H1 (cell line): Measurements from ENCODE around the gene RTP2. TPM values are rescaled to one million over a fixed set of nuclear protein-coding genes. Genes with fewer than 3 reads are reported as not detected.

ENCODE experiments used
- CTCF ChIA-PET: fragments of 300-600 bp; sonication (Branson Sonifier 250); formaldehyde crosslinking; loops from one replicate; lab custom pipeline; 2021; ENCODE audit not compliant: partially characterized antibody; lab: Charles Lee
- POLR2A ChIA-PET: fragments of 300-600 bp; sonication (Branson Sonifier 250); formaldehyde crosslinking; loops from one replicate; lab custom pipeline; 2021; ENCODE audit warnings: inconsistent platforms; ENCODE audit not compliant: partially characterized antibody; lab: Charles Lee
- DNase-seq, 2 experiments: peaks; one replicate each; pipeline versions ENCODE4 v3.0.0 to v3.0.0-alpha.2; 2010 to 2022; ENCODE audit warnings: low spot score in 2 of 2, low read depth in 1 of 2, mixed read lengths in 1 of 2
- FAIRE-seq: peaks from 2 replicates; lab custom pipeline; 2011; peaks lifted over from hg19 to GRCh38; lab: Jason Lieb, UNC
- H2AFZ ChIP-seq: 2 replicates; pipeline ENCODE4 v1.8.1; 2012; ENCODE audit warnings: low read length, inconsistent platforms
- H2AK5ac ChIP-seq: 2 replicates; pipeline ENCODE4 v1.6.1; 2013; ENCODE audit warnings: low read depth, low read length
- H2BK120ac ChIP-seq: replicated peaks from 2 replicates; pipeline ENCODE3; 2013; ENCODE audit warnings: low read depth, low read length, inconsistent platforms
- H2BK12ac ChIP-seq: 2 replicates; pipeline ENCODE4 v1.6.1; 2013; ENCODE audit warnings: low read depth, low read length
- H2BK15ac ChIP-seq: 2 replicates; pipeline ENCODE4 v1.6.1; 2013; ENCODE audit warnings: low read length
- H2BK20ac ChIP-seq: 2 replicates; pipeline ENCODE4 v1.6.1; 2013; ENCODE audit warnings: low read length
- H2BK5ac ChIP-seq: 2 replicates; pipeline ENCODE4 v1.6.1; 2013; ENCODE audit warnings: low read depth, low read length
- H3K14ac ChIP-seq: 2 replicates; pipeline ENCODE4 v1.6.1; 2013; ENCODE audit warnings: inconsistent platforms; ENCODE audit not compliant: insufficient read length
- H3K18ac ChIP-seq: 2 replicates; pipeline ENCODE4 v1.6.1; 2013; ENCODE audit warnings: low read length; ENCODE audit errors: extremely low read depth
- H3K23ac ChIP-seq: 2 replicates; pipeline ENCODE4 v1.6.1; 2013; ENCODE audit warnings: inconsistent platforms; ENCODE audit not compliant: insufficient read length
- H3K23me2 ChIP-seq: 2 replicates; pipeline ENCODE4 v1.6.1; 2013; ENCODE audit warnings: low read depth, low read length
- H3K27ac ChIP-seq: 2 replicates; pipeline ENCODE4 v1.6.1; 2011; ENCODE audit warnings: low read depth, low read length, inconsistent platforms
- H3K27me3 ChIP-seq, 4 experiments: replicated peaks in 1 of 4; 1 replicate in 1 of 4; 2 replicates in 3 of 4; pipeline versions ENCODE4 v1.6.1 to v1.8.1; 2011 to 2013; ENCODE audit warnings: low read length in 3 of 4, mild to moderate bottlenecking in 3 of 4, inconsistent platforms in 2 of 4, mixed read lengths in 2 of 4, moderate library complexity in 1 of 4; ENCODE audit not compliant: control insufficient read depth in 3 of 4, insufficient read depth in 3 of 4; ENCODE audit errors: extremely low read depth in 1 of 4
- H3K36me3 ChIP-seq, 4 experiments: 2 replicates each; pipeline versions ENCODE4 v1.6.1 to v1.8.1; 2011 to 2013; ENCODE audit warnings: mild to moderate bottlenecking in 4 of 4, low read length in 3 of 4, moderate library complexity in 2 of 4, control low read depth in 1 of 4, inconsistent platforms in 1 of 4; ENCODE audit not compliant: insufficient read depth in 4 of 4, control insufficient read depth in 2 of 4
- H3K4ac ChIP-seq: replicated peaks from 2 replicates; pipeline ENCODE3; 2013; ENCODE audit warnings: low read length, low read depth, mixed read lengths, inconsistent platforms; ENCODE audit not compliant: insufficient read length
- H3K4me1 ChIP-seq, 4 experiments: replicated peaks in 1 of 4; 1 replicate in 1 of 4; 2 replicates in 3 of 4; pipeline versions ENCODE4 v1.6.1 to v1.8.1; 2011 to 2013; ENCODE audit warnings: low read length in 3 of 4, inconsistent platforms in 2 of 4, mixed read lengths in 1 of 4; ENCODE audit not compliant: insufficient read depth in 4 of 4, control insufficient read depth in 3 of 4
- H3K4me2 ChIP-seq, 2 experiments: 2 replicates each; pipeline versions ENCODE4 v1.6.1 to v1.8.1; 2011 to 2013; ENCODE audit warnings: low read depth in 2 of 2, low read length in 2 of 2, control low read depth in 1 of 2, inconsistent platforms in 1 of 2, mild to moderate bottlenecking in 1 of 2; ENCODE audit not compliant: insufficient read depth in 1 of 2
- H3K4me3 ChIP-seq, 4 experiments: fragments of 200-600, 300-600 bp in 1 of 4; sonication (generic), shearing (Covaris generic), sonication (Bioruptor Twin) in 1 of 4; 2 replicates each; pipeline versions ENCODE4 v1.5.1 to v1.8.1; 2011 to 2016; ENCODE audit warnings: low read length in 4 of 4, low read depth in 3 of 4, control low read depth in 2 of 4, inconsistent platforms in 2 of 4, mild to moderate bottlenecking in 2 of 4, mixed read lengths in 1 of 4, moderate library complexity in 1 of 4; ENCODE audit not compliant: insufficient read depth in 2 of 4; ENCODE audit errors: extremely low read depth in 1 of 4
- H3K56ac ChIP-seq: replicated peaks from 2 replicates; pipeline ENCODE3; 2013; ENCODE audit warnings: low read depth, mild to moderate bottlenecking, mixed read lengths, low read length, inconsistent platforms; ENCODE audit not compliant: insufficient read length
- H3K79me1 ChIP-seq: 2 replicates; pipeline ENCODE4 v1.6.1; 2013; ENCODE audit warnings: low read depth, low read length, control low read depth
- H3K79me2 ChIP-seq, 2 experiments: 2 replicates each; pipeline versions ENCODE4 v1.6.1 to v1.8.1; 2012 to 2013; ENCODE audit warnings: low read length in 2 of 2, mild to moderate bottlenecking in 2 of 2, inconsistent platforms in 1 of 2; ENCODE audit not compliant: insufficient read depth in 2 of 2, control insufficient read depth in 1 of 2
- H3K9ac ChIP-seq, 4 experiments: replicated peaks in 1 of 4; 1 replicate in 1 of 4; 2 replicates in 3 of 4; pipeline versions ENCODE4 v1.6.1 to v1.8.1; 2011 to 2013; ENCODE audit warnings: low read depth in 3 of 4, low read length in 3 of 4, control low read depth in 2 of 4, mild to moderate bottlenecking in 2 of 4, moderate library complexity in 2 of 4, inconsistent platforms in 1 of 4; ENCODE audit errors: extremely low read depth in 1 of 4
- H3K9me3 ChIP-seq, 2 experiments: 2 replicates each; pipeline versions ENCODE4 v1.6.1 to v1.8.1; 2012 to 2013; ENCODE audit warnings: mild to moderate bottlenecking in 2 of 2, moderate library complexity in 2 of 2, control low read depth in 1 of 2, inconsistent platforms in 1 of 2, low read depth in 1 of 2, low read length in 1 of 2, mixed read lengths in 1 of 2; ENCODE audit not compliant: insufficient read depth in 2 of 2
- H4K20me1 ChIP-seq, 2 experiments: replicated peaks in 1 of 2; 2 replicates each; pipeline versions ENCODE3 to v1.8.1; 2011 to 2013; ENCODE audit warnings: inconsistent platforms in 2 of 2, low read length in 2 of 2, mild to moderate bottlenecking in 1 of 2; ENCODE audit not compliant: insufficient read depth in 2 of 2, control insufficient read depth in 1 of 2
- H4K5ac ChIP-seq: 2 replicates; pipeline ENCODE4 v1.6.1; 2013; ENCODE audit warnings: low read length, low read depth, mixed read lengths, inconsistent platforms; ENCODE audit not compliant: insufficient read length
- H4K8ac ChIP-seq: 2 replicates; pipeline ENCODE4 v1.8.0; 2013; ENCODE audit warnings: mild to moderate bottlenecking, moderate library complexity, low read length, inconsistent platforms; ENCODE audit not compliant: insufficient read depth; ENCODE audit errors: extremely low read depth
- H4K91ac ChIP-seq: replicated peaks from 2 replicates; pipeline ENCODE3; 2013; ENCODE audit warnings: low read length, mixed read lengths, inconsistent platforms; ENCODE audit not compliant: insufficient read length
- BRCA1 ChIP-seq: IDR thresholded peaks from 2 replicates; pipeline ENCODE4 v1.6.1; 2012; ENCODE audit warnings: low read depth, low read length, improper control_type of control experiment
- CHD1 ChIP-seq: IDR thresholded peaks from 2 replicates; pipeline ENCODE4 v1.6.1; 2012; ENCODE audit warnings: low read depth, low read length, improper control_type of control experiment
- HDAC2 ChIP-seq, 2 experiments: fragments of 300-600 bp in 1 of 2; sonication (generic) in 1 of 2; IDR thresholded peaks; 2 replicates each; pipeline ENCODE4 v1.6.1; 2011 to 2012; ENCODE audit warnings: low read depth in 2 of 2, low read length in 2 of 2, mild to moderate bottlenecking in 2 of 2, moderate library complexity in 2 of 2, borderline replicate concordance in 1 of 2, inconsistent platforms in 1 of 2
- JUN ChIP-seq: IDR thresholded peaks from 2 replicates; pipeline ENCODE4 v1.6.1; 2011; ENCODE audit warnings: low read depth, mild to moderate bottlenecking, improper control_type of control experiment, low read length
- JUND ChIP-seq: IDR thresholded peaks from 2 replicates; pipeline ENCODE4 v1.6.1; 2011; ENCODE audit warnings: mild to moderate bottlenecking, improper control_type of control experiment, low read length
- KDM1A ChIP-seq: fragments of 200-600, 300-600 bp; sonication (generic); IDR thresholded peaks from 2 replicates; pipeline ENCODE4 v1.7.1; 2016; ENCODE audit warnings: mild to moderate bottlenecking, low read length, borderline replicate concordance
- SAP30 ChIP-seq: fragments of 300-600 bp; sonication (generic); IDR thresholded peaks from 2 replicates; pipeline ENCODE4 v1.7.1; 2012; ENCODE audit warnings: low read length, moderate library complexity, mild to moderate bottlenecking, inconsistent platforms; ENCODE audit not compliant: insufficient read depth, insufficient replicate concordance
- SP2 ChIP-seq: IDR thresholded peaks from 2 replicates; pipeline ENCODE4 v1.6.1; 2012; ENCODE audit warnings: mild to moderate bottlenecking, low read length, inconsistent platforms
- SRF ChIP-seq: IDR thresholded peaks from 2 replicates; pipeline ENCODE4 v1.6.1; 2011; ENCODE audit warnings: mild to moderate bottlenecking, low read depth, low read length, moderate library complexity
- SUZ12 ChIP-seq: fragments of 200-600 bp; sonication (generic); IDR thresholded peaks from 2 replicates; pipeline ENCODE4 v1.6.1; 2012; ENCODE audit warnings: mild to moderate bottlenecking, inconsistent platforms, low read length, moderate library complexity, mixed read lengths
- USF2 ChIP-seq: IDR thresholded peaks from 2 replicates; pipeline ENCODE4 v1.6.1; 2011; ENCODE audit warnings: low read length, improper control_type of control experiment
- WGBS, 2 experiments: shearing (Covaris generic) in 1 of 2; methylation state at CpG; one replicate each; pipeline versions ENCODE4 v1.1.6 to v1.1.7; 2013 to 2015; ENCODE audit warnings: low lambda C conversion rate in 2 of 2, mixed read lengths in 2 of 2, inconsistent platforms in 1 of 2, low coverage in 1 of 2, missing lambda C conversion rate in 1 of 2; ENCODE audit not compliant: insufficient replicate concordance in 2 of 2, insufficient coverage in 1 of 2, insufficient read length in 1 of 2; ENCODE audit errors: extremely low coverage in 1 of 2, missing lambda C conversion rate in 1 of 2; 5-methylcytosine and 5-hydroxymethylcytosine counted together
- polyA plus RNA-seq, 7 experiments: library from polyadenylated mRNA; depleted of rRNA in 3 of 7; stranded (reverse) in 5 of 7; unstranded in 2 of 7; fragments of >200 nt in 5 of 7; fragments of 200-250 nt in 2 of 7; gene quantifications; 1 replicate in 5 of 7; 2 replicates in 1 of 7; 4 replicates in 1 of 7; pipeline versions ENCODE4 v1.2.1 to v1.2.3, GENCODE V29; 2011 to 2013; ENCODE audit warnings: missing spikeins in 2 of 7, mixed read lengths in 2 of 7
- total RNA-seq: library from RNA; stranded (reverse); fragmentation: NEBNext Ultra II Directional; extraction: Animal tissue kit (Norgen Biotek cat#: 25700); gene quantifications from 2 replicates; pipeline ENCODE4 v1.2.1, GENCODE V29; 2021

RTP2 gene
- total and polyA plus RNA-seq, 2 of the 8 experiments (the other 6 are each of a cell fraction or from before 2014, with no cell fraction given): not detected

DNA sequence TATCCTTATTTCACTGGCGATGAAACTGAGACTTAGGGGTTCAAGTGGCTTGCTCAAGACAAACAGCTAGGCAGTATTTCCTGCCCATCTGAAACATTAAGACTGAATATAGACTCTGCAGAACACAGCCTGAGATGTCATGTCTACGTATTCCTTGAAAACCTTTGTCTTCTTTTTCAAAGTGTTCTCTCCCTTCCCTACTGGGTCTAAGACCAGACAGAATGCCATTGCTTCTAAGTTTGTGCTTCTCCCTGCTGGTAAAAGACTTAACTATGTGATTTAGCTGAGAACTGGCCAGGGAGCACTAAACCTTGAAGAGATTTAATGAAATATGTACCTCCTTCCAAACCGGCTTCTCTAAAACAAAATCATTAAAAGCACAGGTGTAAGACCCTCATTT, 33.0 kb upstream of the RTP2 start:
- Histone ChIP-seq H3K56ac (no peak overlapping the region), H3K4me2 (no peak overlapping the region), H2AFZ (no peak overlapping the region), H3K4ac (no peak overlapping the region), H3K9me3 (no peaks in the 10 kb centered on the region), H3K27ac (no peak overlapping the region), H3K9ac (no peak overlapping the region), H3K79me1 (no peaks in the 10 kb centered on the region), H2BK120ac (no peak overlapping the region), H3K79me2 (no peaks in the 10 kb centered on the region), H3K4me1 (peaks cover 0 to 16% (median 5%) of the 10 kb centered on the region in 4 experiments; a peak in 5 of 7 replicates), H2BK20ac (no peak overlapping the region), H3K36me3 (peaks cover 3 to 20% (median 14%) of the 10 kb centered on the region in 4 experiments; a peak in 7 of 8 replicates), H3K14ac (no peak overlapping the region), H4K91ac (no peak overlapping the region), H4K8ac (no peak overlapping the region), H2BK5ac (no peak overlapping the region), H3K4me3 (no peak overlapping the region), H3K23me2 (peaks cover 16% of the 10 kb centered on the region), H3K18ac (no peak overlapping the region), H3K23ac (no peak overlapping the region), H3K27me3 (peaks cover 0 to 5% (median 3%) of the 10 kb centered on the region in 4 experiments; a peak in 2 of 7 replicates), H2AK5ac (no peak overlapping the region), H4K20me1 (no peaks in the 10 kb centered on the region), H4K5ac (no peak overlapping the region), H2BK15ac (no peak overlapping the region), H2BK12ac (no peak overlapping the region)
- CTCF ChIA-PET: interaction anchor here (0.8 to 6.4 kb wide), 4 partner anchors 13 to 1219 kb away, joined by 3 to 107 read pairs (median 8); no protein-coding TSS in a partner anchor
- DNase-seq (no peak), FAIRE-seq (no peak)
- POLR2A ChIA-PET: no interaction called here
- 91% methylated on average over 3 of the region's 3 CpGs; no CpG with 5 or more reads in 1 of the 2 experiments for WGBS, 2 experiments
- no peak for TF ChIP-seq JUND
- no peak for TF ChIP-seq JUN
- no peak for TF ChIP-seq SP2
- no peak for TF ChIP-seq CHD1
- no peak for TF ChIP-seq HDAC2 (IDR thresholded peaks at IDR 0.05; ENCODE audit: borderline replicate concordance in 1 of 2, low read depth in 2 of 2, low read length in 2 of 2)
- TF ChIP-seq SAP30: no peak
- TF ChIP-seq SUZ12: no peak
- no peak for TF ChIP-seq KDM1A
- TF ChIP-seq USF2: no peak
- TF ChIP-seq BRCA1: no peak
- TF ChIP-seq SRF: no peak
